Measurements from ENCODE around the gene OLIG2.

DNA sequence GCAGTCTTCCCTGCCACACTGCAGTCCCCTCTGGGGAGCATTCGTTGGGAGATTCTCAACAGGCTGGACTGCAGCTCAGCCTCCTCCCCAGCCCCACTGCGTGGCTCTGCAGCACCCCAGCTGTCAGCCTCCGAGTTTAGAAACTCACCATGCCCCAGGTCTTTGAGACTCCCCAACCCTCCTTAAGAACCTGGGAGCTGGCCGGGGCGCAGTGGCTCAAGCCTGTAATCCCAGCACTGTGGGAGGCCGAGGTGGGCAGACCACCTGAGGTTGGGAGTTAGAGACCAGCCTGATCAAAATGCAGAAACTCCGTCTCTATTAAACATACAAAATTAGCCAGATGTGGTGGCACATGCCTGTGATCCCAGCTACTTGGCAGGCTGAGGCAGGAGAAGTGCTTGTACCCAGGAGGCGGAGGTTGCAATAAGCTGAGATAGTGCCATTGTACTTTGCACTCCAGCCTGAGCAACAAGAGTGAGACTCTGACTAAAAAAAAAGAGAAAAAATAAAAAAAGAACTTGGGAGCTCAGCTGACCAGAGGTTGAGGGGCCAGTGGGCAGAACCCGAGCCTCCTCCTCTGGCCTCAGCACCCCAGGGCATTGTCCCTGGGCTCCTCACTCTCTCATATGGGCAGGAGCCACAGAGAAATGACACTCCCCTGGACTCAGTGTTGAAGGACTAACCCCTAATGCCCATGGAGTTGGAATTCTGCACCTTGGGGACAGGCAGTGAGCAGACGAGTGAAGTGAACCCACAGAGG lies 5.6 kb downstream of the OLIG2 start:
- TF ChIP-seq, protein P1, sequence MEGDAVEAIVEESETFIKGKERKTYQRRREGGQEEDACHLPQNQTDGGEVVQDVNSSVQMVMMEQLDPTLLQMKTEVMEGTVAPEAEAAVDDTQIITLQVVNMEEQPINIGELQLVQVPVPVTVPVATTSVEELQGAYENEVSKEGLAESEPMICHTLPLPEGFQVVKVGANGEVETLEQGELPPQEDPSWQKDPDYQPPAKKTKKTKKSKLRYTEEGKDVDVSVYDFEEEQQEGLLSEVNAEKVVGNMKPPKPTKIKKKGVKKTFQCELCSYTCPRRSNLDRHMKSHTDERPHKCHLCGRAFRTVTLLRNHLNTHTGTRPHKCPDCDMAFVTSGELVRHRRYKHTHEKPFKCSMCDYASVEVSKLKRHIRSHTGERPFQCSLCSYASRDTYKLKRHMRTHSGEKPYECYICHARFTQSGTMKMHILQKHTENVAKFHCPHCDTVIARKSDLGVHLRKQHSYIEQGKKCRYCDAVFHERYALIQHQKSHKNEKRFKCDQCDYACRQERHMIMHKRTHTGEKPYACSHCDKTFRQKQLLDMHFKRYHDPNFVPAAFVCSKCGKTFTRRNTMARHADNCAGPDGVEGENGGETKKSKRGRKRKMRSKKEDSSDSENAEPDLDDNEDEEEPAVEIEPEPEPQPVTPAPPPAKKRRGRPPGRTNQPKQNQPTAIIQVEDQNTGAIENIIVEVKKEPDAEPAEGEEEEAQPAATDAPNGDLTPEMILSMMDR (conservative IDR thresholded peaks at IDR 0.05; ENCODE audit: low read length): no peak
- TF ChIP-seq EZH2phosphoT487 (IDR thresholded peaks at IDR 0.05; ENCODE audit: borderline replicate concordance): no peak
